Measurements from ENCODE around the gene VPS37D. TPM values are rescaled to one million over a fixed set of nuclear protein-coding genes. Genes with fewer than 3 reads are reported as not detected.

Gene VPS37D
- polyA plus RNA-seq, 1 experiment = 1.8 TPM

DNA sequence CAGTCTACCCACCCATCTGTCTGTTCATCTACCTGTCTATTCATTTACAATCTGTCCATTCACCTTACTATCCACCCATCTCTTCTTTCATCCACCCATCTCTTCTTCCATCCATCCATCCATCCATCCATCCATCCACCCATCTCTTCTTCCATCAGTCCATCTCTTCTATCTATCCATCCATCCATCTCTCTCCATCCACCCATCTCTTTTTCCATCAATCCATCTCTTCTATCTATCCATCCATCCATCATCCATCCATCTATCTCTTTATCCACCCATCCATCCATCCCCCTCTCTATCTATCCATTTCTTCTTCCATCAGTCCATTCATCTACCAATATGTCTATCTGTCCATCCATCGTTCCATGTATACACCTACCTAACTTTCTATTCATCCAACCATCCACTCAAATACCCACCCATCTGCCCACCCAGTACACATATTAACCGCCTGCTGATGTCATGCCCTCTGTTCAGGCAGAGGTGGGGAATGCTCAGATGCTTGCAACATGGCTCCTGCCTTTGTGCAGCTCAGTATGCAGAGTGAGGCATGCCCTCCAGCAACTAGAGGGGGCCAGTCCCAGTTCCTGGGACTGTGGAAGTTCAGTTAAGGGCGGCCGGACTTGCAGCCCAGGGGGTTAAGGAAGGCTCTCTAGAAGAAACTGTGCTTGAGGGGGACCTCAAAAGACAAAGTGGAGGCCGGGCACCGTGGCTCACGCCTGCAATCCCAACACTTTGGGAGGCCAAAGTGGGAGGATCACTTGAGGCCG is 32.0 kb upstream of the VPS37D start:
- ChIA-PET CTCF (no interaction called here), POLR2A (no interaction called here)
- DNase-seq (ENCODE audit: low read depth, low spot score) = no peak
- Histone ChIP-seq H3K27ac (ENCODE audit: low read depth, low read length) (no peak overlapping the region), H3K27me3 (ENCODE audit: control insufficient read depth, insufficient read depth, low read length) (peaks cover 5% of the 10 kb centered on the region), H3K9me3 (ENCODE audit: control insufficient read depth, insufficient read depth, low read length) (no peaks in the 10 kb centered on the region), H3K4me3 (ENCODE audit: low read depth, low read length) (no peak overlapping the region)
- TF ChIP-seq, protein P1, sequence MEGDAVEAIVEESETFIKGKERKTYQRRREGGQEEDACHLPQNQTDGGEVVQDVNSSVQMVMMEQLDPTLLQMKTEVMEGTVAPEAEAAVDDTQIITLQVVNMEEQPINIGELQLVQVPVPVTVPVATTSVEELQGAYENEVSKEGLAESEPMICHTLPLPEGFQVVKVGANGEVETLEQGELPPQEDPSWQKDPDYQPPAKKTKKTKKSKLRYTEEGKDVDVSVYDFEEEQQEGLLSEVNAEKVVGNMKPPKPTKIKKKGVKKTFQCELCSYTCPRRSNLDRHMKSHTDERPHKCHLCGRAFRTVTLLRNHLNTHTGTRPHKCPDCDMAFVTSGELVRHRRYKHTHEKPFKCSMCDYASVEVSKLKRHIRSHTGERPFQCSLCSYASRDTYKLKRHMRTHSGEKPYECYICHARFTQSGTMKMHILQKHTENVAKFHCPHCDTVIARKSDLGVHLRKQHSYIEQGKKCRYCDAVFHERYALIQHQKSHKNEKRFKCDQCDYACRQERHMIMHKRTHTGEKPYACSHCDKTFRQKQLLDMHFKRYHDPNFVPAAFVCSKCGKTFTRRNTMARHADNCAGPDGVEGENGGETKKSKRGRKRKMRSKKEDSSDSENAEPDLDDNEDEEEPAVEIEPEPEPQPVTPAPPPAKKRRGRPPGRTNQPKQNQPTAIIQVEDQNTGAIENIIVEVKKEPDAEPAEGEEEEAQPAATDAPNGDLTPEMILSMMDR (IDR thresholded peaks at IDR 0.05; ENCODE audit: low read depth, low read length) = no peak

DNA sequence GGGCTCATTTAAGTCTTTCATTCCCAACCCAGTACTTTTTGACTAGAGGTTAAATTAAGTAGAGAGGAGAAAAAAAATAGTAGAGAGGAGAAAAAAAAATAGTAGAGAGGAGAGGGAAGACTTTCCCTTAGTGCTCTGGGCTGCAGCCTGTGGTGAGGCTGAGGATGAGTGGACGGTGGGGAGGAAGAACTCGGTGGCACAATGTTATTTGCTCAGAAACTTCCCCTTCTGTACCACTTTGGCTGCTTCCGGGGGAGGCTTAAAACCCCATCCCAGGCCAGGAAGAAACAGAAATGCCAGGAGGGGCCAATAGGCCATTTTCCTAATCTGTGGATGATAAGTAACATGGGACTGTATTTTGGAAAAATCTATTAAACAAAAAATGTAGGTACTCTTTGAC is 28.7 kb upstream of the VPS37D start:
- TF ChIP-seq, protein P1 (IDR thresholded peaks at IDR 0.05; ENCODE audit: low read depth, low read length) = no peak
- peaks cover 12% of the 10 kb centered on the region; the same call in 1 of the 2 replicates for H3K9me3 ChIP-seq (ENCODE audit: control insufficient read depth, insufficient read depth, low read length)
- POLR2A ChIA-PET = no interaction called here
- H3K27me3 ChIP-seq (ENCODE audit: control insufficient read depth, insufficient read depth, low read length) = peaks cover 4% of the 10 kb centered on the region
- no peak for DNase-seq (ENCODE audit: low read depth, low spot score)
- CTCF ChIA-PET = interaction anchor here (1.5 kb wide), 1 partner anchor 10 kb away, joined by 5 read pairs; no protein-coding TSS in a partner anchor
- H3K4me3 ChIP-seq (ENCODE audit: low read depth, low read length) = no peak overlapping the region
- H3K27ac ChIP-seq (ENCODE audit: low read depth, low read length) = no peak overlapping the region

- TF ChIP-seq, protein P1 (IDR thresholded peaks at IDR 0.05; ENCODE audit: low read depth, low read length) = no peak
- Histone ChIP-seq H3K27ac (ENCODE audit: low read depth, low read length) (no peak overlapping the region), H3K4me3 (ENCODE audit: low read depth, low read length) (no peak overlapping the region), H3K9me3 (ENCODE audit: control insufficient read depth, insufficient read depth, low read length) (peaks cover 12% of the 10 kb centered on the region; the same call in 1 of the 2 replicates), H3K27me3 (ENCODE audit: control insufficient read depth, insufficient read depth, low read length) (peaks cover 32% of the 10 kb centered on the region)
- ChIA-PET POLR2A (interaction anchor here (0.7 kb wide), 1 partner anchor 25 kb away, joined by 7 read pairs; no protein-coding TSS in a partner anchor), CTCF (no interaction called here)
- DNase-seq (ENCODE audit: low read depth, low spot score) = no peak
Observed at GRCh38 chr7:73642834-73643233, 24.8 kb upstream of the VPS37D start.

- Histone ChIP-seq H3K4me3 (ENCODE audit: low read depth, low read length) (no peak overlapping the region), H3K9me3 (ENCODE audit: control insufficient read depth, insufficient read depth, low read length) (peaks cover 12% of the 10 kb centered on the region; the same call in 1 of the 2 replicates), H3K27me3 (ENCODE audit: control insufficient read depth, insufficient read depth, low read length) (peaks cover 50% of the 10 kb centered on the region), H3K27ac (ENCODE audit: low read depth, low read length) (no peak overlapping the region)
- ChIA-PET POLR2A (no interaction called here), CTCF (interaction anchor here (0.8 to 1.3 kb wide), 2 partner anchors 16 to 81 kb away, joined by 3 to 4 read pairs; no protein-coding TSS in a partner anchor)
- TF ChIP-seq, protein P1 (IDR thresholded peaks at IDR 0.05; ENCODE audit: low read depth, low read length) = no peak
- DNase-seq (ENCODE audit: low read depth, low spot score) = no peak
Observed at GRCh38 chr7:73644688-73645286, 22.8 kb upstream of the VPS37D start.

DNA sequence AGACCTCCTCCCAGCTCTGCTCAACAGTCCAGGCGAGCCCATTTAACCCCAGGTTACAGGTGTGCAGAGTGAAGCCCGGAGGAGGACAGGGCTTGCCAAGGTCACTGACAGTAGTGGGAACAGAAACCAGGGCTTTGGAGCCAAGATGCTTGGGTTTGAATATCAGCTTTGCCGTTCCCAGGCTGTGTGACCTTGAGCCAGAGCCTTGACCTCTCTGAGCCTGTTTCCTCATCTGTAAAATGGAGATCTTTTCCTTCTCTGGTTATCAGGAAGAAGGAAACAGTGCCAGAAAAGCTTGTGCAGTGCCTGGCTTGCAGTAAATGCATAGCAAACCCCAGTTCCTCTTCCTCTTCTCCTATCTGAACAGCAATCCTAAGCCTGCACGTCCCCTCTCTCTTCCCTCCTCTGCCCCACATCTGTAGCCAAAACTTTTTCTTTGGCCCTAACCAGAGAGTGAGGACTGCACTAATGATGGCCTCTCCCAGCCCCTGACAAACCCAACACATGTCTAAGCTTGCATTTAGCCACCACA is 21.9 kb upstream of the VPS37D start:
- TF ChIP-seq, protein P1 (IDR thresholded peaks at IDR 0.05; ENCODE audit: low read depth, low read length) = no peak
- no peak overlapping the region for H3K4me3 ChIP-seq (ENCODE audit: low read depth, low read length)
- H3K27me3 ChIP-seq (ENCODE audit: control insufficient read depth, insufficient read depth, low read length) = peaks cover 58% of the 10 kb centered on the region
- no peak overlapping the region for H3K27ac ChIP-seq (ENCODE audit: low read depth, low read length)
- ChIA-PET CTCF (interaction anchor here (0.8 kb wide), 1 partner anchor 17 kb away, joined by 3 read pairs; no protein-coding TSS in a partner anchor), POLR2A (no interaction called here)
- H3K9me3 ChIP-seq (ENCODE audit: control insufficient read depth, insufficient read depth, low read length) = peaks cover 11% of the 10 kb centered on the region; the same call in 1 of the 2 replicates
- DNase-seq (ENCODE audit: low read depth, low spot score) = no peak
